ENCODE results near the gene USP36.
"Not testable (repeated sequence)": the region's sequence is repeated elsewhere in the genome, so short reads cannot be mapped to it uniquely, and the experiment has no call there.

USP36 gene

DNA sequence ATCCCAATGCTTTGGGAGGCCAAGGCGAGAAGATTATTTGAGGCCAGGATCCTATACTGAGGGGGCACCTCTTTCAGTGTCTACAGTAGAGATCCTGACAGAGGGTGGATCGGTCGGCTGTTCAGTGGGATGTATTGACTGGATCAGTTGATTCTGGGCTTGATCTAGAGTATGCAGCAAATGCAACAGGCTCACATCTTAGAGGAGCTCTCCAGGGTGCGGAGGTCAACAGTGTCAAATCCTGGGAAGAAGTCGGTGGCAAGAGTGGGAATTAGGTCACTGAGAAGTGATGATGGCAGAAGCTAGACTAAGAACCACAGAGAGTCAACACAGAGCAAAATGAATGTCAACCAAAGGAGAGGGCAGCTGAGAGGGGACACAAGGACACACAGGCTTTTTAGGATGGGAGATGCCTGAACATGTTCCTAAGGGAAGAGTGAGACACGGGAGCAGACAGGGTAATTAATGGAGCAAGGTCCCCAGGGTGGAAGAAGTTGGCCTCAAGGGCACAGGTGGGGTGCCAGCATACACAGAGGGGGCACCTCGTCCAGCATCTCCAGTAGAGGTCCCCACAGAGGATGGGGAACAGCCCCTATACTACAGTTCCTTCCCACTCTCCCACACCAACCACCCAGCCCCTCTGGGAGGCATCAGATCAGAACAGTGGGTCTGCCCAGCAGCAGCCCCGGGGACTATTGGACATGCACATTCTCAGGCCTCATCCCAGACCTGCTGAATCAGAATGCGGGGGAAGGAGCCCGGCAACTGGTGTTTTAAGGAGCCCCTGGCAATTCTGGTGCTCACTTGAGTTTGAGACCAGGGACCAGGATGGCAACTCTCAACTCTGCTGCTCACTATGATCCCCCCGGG, 48.5 kb downstream of the USP36 start:
- no peak for DNase-seq (ENCODE audit: low read depth in 2 of 2)

DNA sequence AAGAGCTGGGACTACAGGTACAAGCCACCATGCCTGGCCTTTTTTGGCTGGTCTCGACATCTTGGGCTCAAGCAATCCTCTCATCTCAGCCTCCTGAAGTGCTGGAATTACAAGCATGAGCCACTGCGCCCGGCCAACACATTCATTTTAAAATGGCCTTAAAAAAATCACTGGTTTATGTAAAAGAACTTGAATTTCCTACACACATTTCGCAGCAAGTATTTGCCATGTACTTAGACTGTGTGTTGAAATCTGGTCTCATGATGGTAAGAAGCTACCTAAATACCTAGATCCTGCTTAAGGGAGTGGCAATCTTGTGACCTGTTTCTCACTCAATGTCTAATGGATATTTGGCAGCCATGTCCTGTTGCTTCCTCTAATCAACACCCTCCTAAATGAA, 50.1 kb downstream of the USP36 start:
- DNase-seq (ENCODE audit: low read depth in 2 of 2): no peak

DNA sequence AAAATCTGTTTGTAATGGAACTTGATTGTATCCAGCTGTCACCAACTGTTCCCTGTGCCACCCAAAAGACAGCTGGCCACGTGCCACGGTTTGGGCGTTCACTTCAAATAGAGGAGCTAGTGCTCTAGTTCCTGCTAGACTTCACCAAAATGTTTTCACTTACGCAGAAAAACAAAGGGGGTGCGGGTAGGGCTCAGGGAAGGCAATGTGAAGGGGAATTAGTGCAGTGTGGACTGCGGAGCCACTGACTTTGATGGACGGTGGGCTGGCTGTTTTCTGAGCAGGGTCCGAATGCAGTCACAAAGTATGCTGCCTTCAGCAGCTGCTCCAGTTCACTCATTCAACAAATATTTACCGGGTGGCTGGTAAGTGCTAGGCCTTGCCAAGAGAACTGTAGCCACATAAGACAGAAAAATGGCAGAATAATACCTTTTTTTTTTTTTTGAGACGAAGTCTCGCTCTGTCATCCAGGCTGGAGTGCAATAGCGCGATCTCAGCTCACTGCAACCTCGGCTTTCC, 50.9 kb downstream of the USP36 start:
- no peak for DNase-seq (ENCODE audit: low read depth in 2 of 2)

DNA sequence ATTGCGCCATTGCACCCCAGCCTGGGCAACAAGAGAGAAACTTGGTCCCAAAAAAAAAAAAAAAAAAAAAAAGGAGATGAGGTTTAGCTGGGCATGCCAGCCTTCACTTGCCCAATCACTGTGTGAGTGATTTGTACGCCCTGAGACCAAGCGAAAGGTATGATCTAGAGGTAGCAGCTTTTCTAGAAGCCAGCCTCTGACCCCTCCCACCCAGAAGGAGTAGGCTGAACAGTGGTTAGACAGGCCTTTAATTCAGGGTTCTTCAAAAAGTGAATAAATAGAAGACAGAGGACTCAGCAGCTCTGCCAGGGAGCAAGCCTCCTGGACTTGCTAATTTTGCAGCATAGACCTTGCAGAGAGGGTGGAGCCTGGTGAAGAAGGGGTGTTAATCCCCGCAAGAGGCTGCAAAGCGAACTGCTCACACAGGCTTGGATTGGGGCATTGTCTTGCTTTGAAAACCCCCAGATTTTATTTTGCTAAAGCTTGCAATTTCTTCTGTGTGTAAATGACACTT, 51.4 kb downstream of the USP36 start:
- DNase-seq (ENCODE audit: low read depth in 2 of 2): no peak

GRCh38 chr17:78788451-78788850, 52.2 kb downstream of the USP36 start:
- DNase-seq (ENCODE audit: low read depth in 2 of 2): no peak

- no peak for DNase-seq (ENCODE audit: low read depth in 2 of 2)
Observed at GRCh38 chr17:78787444-78787843, 53.2 kb downstream of the USP36 start.

DNA sequence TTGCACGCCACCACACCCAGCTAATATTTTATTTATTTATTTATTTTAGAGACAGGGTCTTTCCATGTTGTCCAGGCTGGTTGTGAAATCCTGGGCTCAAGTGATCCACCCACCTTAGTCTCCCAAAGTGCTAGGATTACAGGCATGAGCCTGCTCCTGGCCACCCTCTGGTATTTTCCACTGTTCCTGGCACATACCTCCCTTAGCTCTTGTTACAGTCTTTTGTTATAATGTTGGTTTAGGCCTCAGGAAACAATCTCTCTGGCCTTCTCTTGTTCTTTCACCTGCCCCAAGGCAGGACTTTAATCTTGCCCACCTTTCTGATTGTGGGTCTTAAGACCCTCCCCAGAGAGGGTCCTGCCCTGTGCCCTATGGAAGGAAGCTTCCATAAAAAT, 55.0 kb downstream of the USP36 start:
- DNase-seq (ENCODE audit: low read depth in 2 of 2): no peak

GRCh38 chr17:78785011-78785662, 55.5 kb downstream of the USP36 start:
- DNase-seq (ENCODE audit: low read depth in 2 of 2): no peak

DNA sequence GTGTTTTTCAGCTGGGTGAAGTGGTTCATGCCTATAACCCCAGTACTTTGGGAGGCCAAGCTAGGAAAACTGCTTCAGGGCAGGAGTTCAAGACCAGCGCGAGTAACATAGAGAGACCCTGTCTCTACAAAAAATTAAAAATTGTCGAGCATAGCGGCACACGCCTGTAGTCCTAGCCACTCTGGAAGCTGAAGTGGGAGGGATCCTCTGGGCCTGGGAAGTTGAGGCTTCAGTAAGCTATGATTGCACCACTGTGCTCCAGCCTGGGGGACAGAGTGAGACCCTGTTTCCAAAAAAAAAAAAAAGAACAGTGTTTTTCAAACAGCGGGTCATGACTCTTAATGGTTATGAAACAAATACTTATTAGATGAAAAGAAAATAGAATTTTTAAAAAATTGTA, 56.3 kb downstream of the USP36 start:
- no peak for DNase-seq (ENCODE audit: low read depth in 2 of 2)

GRCh38 chr17:78783711-78784324, 56.8 kb downstream of the USP36 start:
- DNase-seq (ENCODE audit: low read depth in 2 of 2): no peak

DNA sequence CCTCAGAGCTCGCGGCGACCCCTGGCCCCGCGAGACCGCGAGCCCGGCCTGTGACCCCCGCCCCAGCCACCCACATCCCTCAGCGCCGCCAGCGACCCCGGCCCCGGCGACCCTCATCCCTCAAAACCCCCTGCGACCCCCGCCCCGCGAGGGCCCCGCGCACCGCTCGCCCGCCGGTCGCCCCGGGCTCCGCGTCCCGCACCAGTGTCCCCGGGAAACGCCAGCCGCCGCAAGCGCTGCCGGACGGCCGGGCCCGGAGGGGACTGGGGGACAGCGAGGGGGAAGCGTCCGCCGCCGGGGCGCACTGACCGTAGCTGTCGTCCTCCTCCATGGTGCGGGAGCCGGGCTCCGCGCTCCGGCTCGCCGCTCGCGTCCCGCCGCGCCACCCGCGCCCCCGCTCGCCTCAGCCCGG, 58.7 kb downstream of the USP36 start, which contains the start of gene CYTH1:
TSS of gene CYTH1 (minus strand) at position 381 of the 412 bp plus-strand sequence. CDS start at position 331, 50 bp downstream.
- DNase-seq (ENCODE audit: low read depth in 2 of 2): no peak

DNA sequence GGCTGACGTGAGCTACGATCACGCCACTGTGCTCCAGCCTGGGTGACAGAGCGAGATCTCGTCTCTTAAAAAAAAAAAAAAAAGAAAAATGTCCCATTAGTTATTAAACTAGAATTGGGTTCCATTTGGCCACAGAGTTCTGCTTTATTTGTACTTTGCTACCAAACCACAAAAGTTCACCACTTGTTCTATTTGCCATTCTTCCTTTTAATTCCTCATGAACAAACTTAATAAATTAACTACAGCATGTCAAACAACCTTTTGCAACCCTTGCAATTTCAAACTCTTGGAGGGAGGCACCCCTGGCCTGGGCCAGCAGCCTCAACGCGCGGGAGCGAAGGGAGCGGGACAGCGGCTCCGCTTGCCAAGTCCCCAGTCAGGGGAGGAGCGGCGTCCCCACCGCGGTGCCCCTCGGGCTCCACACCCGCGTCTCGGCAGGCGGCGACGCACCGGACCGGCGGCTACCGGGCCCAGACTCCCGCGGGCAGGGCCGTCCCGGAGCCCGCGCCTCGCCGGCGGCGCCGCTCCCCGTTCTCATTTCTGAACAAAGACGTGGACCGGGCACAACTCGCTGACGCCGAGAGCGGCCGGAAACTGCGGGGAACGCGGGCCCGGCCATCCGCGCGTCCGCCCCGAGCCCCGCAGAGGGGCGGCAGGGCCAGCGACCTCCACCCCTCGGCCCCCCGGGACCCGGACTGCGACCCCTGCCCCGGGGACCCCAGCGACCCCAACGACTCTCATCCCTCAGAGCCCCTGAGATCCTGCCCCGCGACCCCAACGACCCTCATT, 59.3 kb downstream of the USP36 start:
- DNase-seq (ENCODE audit: low read depth in 2 of 2): no peak

DNA sequence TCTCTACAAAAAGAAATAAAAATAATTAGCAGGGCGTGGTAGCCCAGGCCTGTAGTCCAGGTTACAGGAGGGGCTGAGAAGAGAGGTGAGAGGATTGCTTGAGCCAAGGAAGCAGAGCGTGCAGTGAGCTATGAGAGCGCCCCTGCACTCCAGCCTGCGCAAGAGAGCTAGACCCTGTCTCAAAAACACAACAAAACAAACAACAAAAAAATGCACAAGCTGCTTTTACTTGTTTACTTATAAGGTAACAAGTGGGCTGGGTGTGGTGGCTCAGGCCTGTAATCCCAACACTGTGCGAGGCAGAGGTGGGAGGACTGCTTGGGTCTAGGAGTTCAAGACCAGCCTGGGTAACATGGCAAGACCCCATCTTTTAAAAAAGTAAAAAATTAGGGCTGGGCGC, 60.3 kb downstream of the USP36 start:
- DNase-seq (ENCODE audit: low read depth in 2 of 2): no peak

DNA sequence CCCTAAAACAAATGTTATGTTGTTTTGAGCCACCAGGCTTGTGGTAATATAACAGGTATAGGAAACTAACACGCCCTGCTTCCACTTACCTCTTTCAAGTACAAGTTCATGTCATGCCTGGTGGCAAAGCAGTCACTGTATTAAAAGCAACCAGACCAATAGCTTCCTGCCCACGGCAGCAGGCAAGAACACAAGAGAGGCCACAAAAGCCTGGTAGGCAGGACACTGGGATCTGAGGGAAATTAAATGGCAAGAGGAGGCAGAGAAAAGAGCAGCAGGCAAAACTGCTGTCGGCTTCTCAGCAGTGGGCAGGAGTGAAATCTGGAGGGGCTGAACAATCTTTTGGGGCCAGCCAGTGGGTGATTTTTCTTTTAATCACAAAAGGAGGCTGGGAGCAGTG, 60.8 kb downstream of the USP36 start:
- no peak for DNase-seq (ENCODE audit: low read depth in 2 of 2)

DNA sequence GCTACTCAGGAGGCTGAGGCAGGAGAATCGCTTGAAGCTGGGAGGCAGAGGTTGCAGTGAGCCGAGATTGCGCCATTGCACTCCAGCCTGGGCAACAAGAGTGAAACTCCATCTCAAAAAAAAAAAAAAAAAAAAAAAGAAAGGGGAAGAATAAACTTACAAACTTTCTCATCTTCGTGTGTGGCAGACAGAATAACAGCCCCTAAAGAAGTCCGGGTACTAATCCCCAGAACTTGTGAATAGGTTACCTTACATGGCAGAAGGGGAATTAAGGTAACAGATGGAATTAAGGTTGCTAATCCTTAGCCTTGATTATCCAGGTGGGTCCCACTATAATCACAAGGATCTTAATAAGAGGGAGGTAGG, 61.3 kb downstream of the USP36 start:
- DNase-seq (ENCODE audit: low read depth in 2 of 2): not testable (repeated sequence)

GRCh38 chr17:78777881-78778280, 62.7 kb downstream of the USP36 start:
- no peak for DNase-seq (ENCODE audit: low read depth in 2 of 2)

DNA sequence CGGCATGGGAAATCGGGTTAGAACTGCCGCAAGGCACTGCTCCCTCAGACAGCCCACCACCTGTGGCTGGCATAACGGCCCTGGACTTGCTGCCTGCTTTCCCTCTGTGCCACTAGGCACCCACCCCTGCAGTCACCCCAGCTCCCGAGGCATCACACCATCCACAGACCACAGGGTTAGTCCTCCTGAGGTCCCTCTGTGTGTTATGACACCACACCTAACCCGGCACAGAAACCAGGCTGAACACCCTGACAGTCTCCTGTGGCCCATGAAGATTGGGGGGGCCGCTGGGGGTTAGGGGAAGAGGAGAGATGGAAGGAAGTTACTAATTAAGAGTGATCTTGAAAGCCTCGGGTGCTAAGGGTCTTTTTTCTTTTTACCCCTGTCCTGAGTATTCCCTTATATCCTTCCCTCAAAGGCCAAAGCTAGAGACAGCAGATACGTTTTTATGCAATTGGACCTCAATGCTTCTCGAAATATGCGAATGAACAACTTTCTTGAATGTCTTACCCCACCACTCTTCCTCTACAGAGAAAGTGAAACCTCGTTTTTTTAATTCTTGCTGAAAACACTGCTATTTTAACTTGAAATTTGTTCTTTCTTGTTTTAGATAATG, 65.5 kb downstream of the USP36 start:
- DNase-seq (ENCODE audit: low read depth in 2 of 2): no peak

- DNase-seq (ENCODE audit: low read depth in 2 of 2): no peak
Observed at GRCh38 chr17:78774453-78774852, 66.2 kb downstream of the USP36 start.

GRCh38 chr17:78771758-78772382, 68.7 kb downstream of the USP36 start:
- DNase-seq (ENCODE audit: low read depth in 2 of 2): no peak

- DNase-seq (ENCODE audit: low read depth in 2 of 2): no peak
Observed at GRCh38 chr17:78769196-78769773, 71.3 kb downstream of the USP36 start.
